Endothelial cell of umbilical vein (primary cell): Measurements from ENCODE around the gene COL13A1. TPM values are rescaled to one million over a fixed set of nuclear protein-coding genes. Genes with fewer than 3 reads are reported as not detected.

Source experiments
- BruUV-seq: library from RNA; stranded (reverse); fragments of 400-500 nt; replicated peaks from 2 replicates; lab custom pipeline; 2021; lab: Mats Ljungman, UMichigan
- CTCF ChIA-PET: fragments of 300-600, 350-600 bp; sonication (Branson Sonifier 250); formaldehyde crosslinking; loops from one replicate; lab custom pipeline; 2021; ENCODE audit warnings: antibody characterized with exemption, inconsistent platforms; lab: Charles Lee
- POLR2A ChIA-PET: fragments of 300-600, 350-600 bp; sonication (Branson Sonifier 250); formaldehyde crosslinking; loops from one replicate; lab custom pipeline; 2021; ENCODE audit warnings: antibody characterized with exemption, inconsistent platforms; lab: Charles Lee
- DNase-seq: peaks from one replicate; pipeline ENCODE4 v3.0.0-alpha.2; 2011; ENCODE audit warnings: low read depth, low spot score
- FAIRE-seq: peaks from 2 replicates; lab custom pipeline; 2011; peaks lifted over from hg19 to GRCh38; lab: Jason Lieb, UNC
- H2AFZ ChIP-seq: 2 replicates; pipeline ENCODE4 v1.6.0; 2012; ENCODE audit warnings: low read depth, low read length, control low read depth, inconsistent platforms
- H3K27ac ChIP-seq: 2 replicates; pipeline ENCODE4 v1.5.1; 2011; ENCODE audit warnings: low read depth, mild to moderate bottlenecking, control low read depth, low read length, moderate library complexity; ENCODE audit not compliant: insufficient read depth
- H3K27me3 ChIP-seq, 2 experiments: 2 replicates each; pipeline versions ENCODE4 v1.6.0 to v1.6.1; 2011; ENCODE audit warnings: low read length in 2 of 2, mixed read lengths in 1 of 2; ENCODE audit not compliant: control insufficient read depth in 2 of 2, insufficient read depth in 2 of 2
- H3K36me3 ChIP-seq, 2 experiments: 2 replicates in 1 of 2; 3 replicates in 1 of 2; pipeline ENCODE4 v1.5.1; 2011; ENCODE audit warnings: low read length in 2 of 2, mild to moderate bottlenecking in 1 of 2, moderate library complexity in 1 of 2; ENCODE audit not compliant: control insufficient read depth in 2 of 2, insufficient read depth in 2 of 2; ENCODE audit errors: extremely low read depth in 1 of 2
- H3K4me1 ChIP-seq: 3 replicates; pipeline ENCODE4 v1.5.1; 2011; ENCODE audit warnings: mild to moderate bottlenecking, low read length; ENCODE audit not compliant: control insufficient read depth, insufficient read depth; ENCODE audit errors: extremely low read depth
- H3K4me2 ChIP-seq: 2 replicates; pipeline ENCODE4 v1.6.1; 2011; ENCODE audit warnings: low read length, control low read depth, mixed read lengths; ENCODE audit not compliant: insufficient read depth
- H3K4me3 ChIP-seq, 3 experiments: fragments of 200-600 bp in 1 of 3; sonication (generic), shearing (Covaris generic) in 1 of 3; replicated peaks in 1 of 3; 2 replicates each; pipeline ENCODE4 v1.5.1; 2011 to 2016; ENCODE audit warnings: control low read depth in 3 of 3, low read length in 3 of 3, mild to moderate bottlenecking in 2 of 3, inconsistent platforms in 1 of 3, low read depth in 1 of 3, moderate library complexity in 1 of 3; ENCODE audit not compliant: insufficient read depth in 1 of 3
- H3K79me2 ChIP-seq: 2 replicates; pipeline ENCODE4 v1.6.0; 2012; ENCODE audit warnings: low read length, inconsistent platforms; ENCODE audit not compliant: control insufficient read depth, insufficient read depth
- H3K9ac ChIP-seq: replicated peaks from 2 replicates; pipeline ENCODE3; 2011; ENCODE audit warnings: low read length, control low read depth; ENCODE audit not compliant: insufficient read depth; ENCODE audit errors: extremely low read depth
- H3K9me1 ChIP-seq: replicated peaks from 3 replicates; pipeline ENCODE4 v1.6.0; 2011; ENCODE audit warnings: mild to moderate bottlenecking, low read length; ENCODE audit not compliant: control insufficient read depth, insufficient read depth; ENCODE audit errors: extremely low read depth
- H3K9me3 ChIP-seq: replicated peaks from 2 replicates; pipeline ENCODE4 v1.5.1; 2012; ENCODE audit warnings: low read length, inconsistent platforms; ENCODE audit not compliant: control insufficient read depth, insufficient read depth
- H4K20me1 ChIP-seq: replicated peaks from 2 replicates; pipeline ENCODE3; 2011; ENCODE audit warnings: mild to moderate bottlenecking, low read length; ENCODE audit not compliant: control insufficient read depth, insufficient read depth; ENCODE audit errors: extremely low read depth
- EZH2 ChIP-seq: IDR thresholded peaks from 2 replicates; pipeline ENCODE4 v1.6.1; 2012; ENCODE audit warnings: borderline replicate concordance, low read depth, mild to moderate bottlenecking, moderate library complexity, low read length, inconsistent platforms; ENCODE audit not compliant: severe bottlenecking
- FOS ChIP-seq: IDR thresholded peaks from 2 replicates; pipeline ENCODE4 v1.6.1; 2011; ENCODE audit warnings: mild to moderate bottlenecking, low read length, moderate library complexity, borderline replicate concordance; ENCODE audit not compliant: insufficient read depth
- GATA2 ChIP-seq: IDR thresholded peaks from 2 replicates; pipeline ENCODE4 v1.7.0; 2011; ENCODE audit warnings: low read depth, mild to moderate bottlenecking, moderate library complexity, mixed read lengths, low read length; ENCODE audit not compliant: insufficient read length, insufficient read depth
- JUN ChIP-seq: IDR thresholded peaks from 2 replicates; pipeline ENCODE4 v1.6.1; 2011; ENCODE audit warnings: borderline replicate concordance, low read depth; ENCODE audit not compliant: insufficient read length, insufficient read depth
- MAX ChIP-seq: IDR thresholded peaks from 2 replicates; pipeline ENCODE4 v1.6.1; 2011; ENCODE audit not compliant: insufficient read depth, insufficient read length
- MYC ChIP-seq: IDR thresholded peaks from one replicate; pipeline ENCODE4 v1.6.1; 2011; ENCODE audit warnings: mild to moderate bottlenecking, low read depth, low read length
- POLR2A ChIP-seq: IDR thresholded peaks from 2 replicates; pipeline ENCODE4 v1.6.1; 2012; ENCODE audit warnings: low read depth, mild to moderate bottlenecking, control low read depth, low read length
- POLR2AphosphoS5 ChIP-seq: IDR thresholded peaks from 2 replicates; pipeline ENCODE4 v1.6.1; 2012; ENCODE audit warnings: low read depth, mild to moderate bottlenecking, control low read depth, low read length, moderate library complexity; ENCODE audit not compliant: insufficient read depth
- dilution Hi-C: fragments of 300-500 bp; cut with MboI; formaldehyde crosslinking; loops from one replicate; pipeline ENCODE4 v1.15.0; 2019; ENCODE audit warnings: low sequenced_read_pairs; ENCODE audit not compliant: extremely low pct_ligation_motif_present
- intact Hi-C: fragments of 100-400 bp; cut with micrococcal nuclease; formaldehyde crosslinking; loops from one replicate; pipeline ENCODE4 v1.10.0; 2022
- polyA plus RNA-seq, 4 experiments: library from polyadenylated mRNA; depleted of rRNA in 3 of 4; stranded (reverse) in 3 of 4; unstranded in 1 of 4; fragments of >200 nt; gene quantifications; 2 replicates each; pipeline versions ENCODE4 v1.2.1 to v1.2.3, GENCODE V29; 2011 to 2012; ENCODE audit warnings: missing spikeins in 1 of 4
- total RNA-seq: library from RNA; stranded (reverse); gene quantifications from 2 replicates; pipeline ENCODE4 v1.2.3, GENCODE V29; 2021
- TF ChIP-seq, protein P1 (sequence below), 2 donors: IDR thresholded peaks; 1 replicate in 1 of 2; 2 replicates in 1 of 2; pipeline ENCODE4 v1.5.1; 2011; ENCODE audit warnings: low read length in 2 of 2, mild to moderate bottlenecking in 2 of 2, moderate library complexity in 2 of 2, control low read depth in 1 of 2, inconsistent platforms in 1 of 2, low read depth in 1 of 2; ENCODE audit not compliant: insufficient read depth in 1 of 2; ENCODE audit errors: extremely low read depth in 1 of 2

COL13A1 gene
- total and polyA plus RNA-seq, 2 donors (not counting 3 experiments of a cell fraction or from before 2014, with no cell fraction given) = 21.4 to 47.5 TPM

DNA sequence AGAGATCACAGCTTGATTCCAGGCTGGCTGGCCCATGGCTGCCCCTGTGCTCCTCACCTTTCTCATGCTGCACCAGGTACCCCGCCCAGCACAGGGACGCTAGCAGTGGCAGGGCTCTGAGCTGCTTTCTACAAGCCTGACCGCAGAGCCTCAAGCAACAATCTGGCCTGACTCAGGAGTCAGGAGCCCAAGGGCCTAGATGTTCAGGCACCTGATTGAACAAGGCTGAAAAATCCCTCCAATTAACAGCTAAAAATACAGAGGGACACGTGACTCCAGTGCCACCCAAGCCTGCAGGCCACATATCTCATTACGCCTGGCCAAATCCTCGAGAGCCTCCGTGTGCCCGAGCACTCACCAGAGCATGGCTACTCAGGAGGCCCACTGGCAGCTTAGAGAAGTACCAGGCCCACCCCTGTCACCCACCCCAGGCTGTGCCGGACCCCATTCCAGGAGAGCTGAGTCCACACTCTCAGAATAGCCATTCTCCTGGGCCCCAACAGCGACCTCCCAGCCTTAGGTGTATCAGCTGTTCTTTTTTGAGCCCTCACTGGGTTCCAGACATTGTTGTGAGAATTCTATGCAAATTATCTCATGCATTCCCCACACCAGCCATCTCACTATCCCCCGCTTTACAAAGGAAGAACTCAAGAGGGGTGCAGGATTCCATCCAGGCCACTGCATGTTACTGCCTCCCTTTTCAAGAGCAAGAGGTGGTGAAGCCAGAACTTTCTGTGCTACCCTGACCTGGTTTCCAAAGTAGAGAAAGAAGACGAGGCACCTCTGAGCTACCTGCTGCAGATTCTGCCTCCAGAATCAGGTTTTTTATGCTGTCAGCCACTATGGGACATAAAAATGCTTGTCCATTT is 98.3 kb downstream of the COL13A1 start:
- DNase-seq = no peak
- dilution Hi-C loops (no loop called here), intact Hi-C loops (no loop called here)
- H3K4me1 ChIP-seq = peaks cover 11% of the 10 kb centered on the region
- CTCF ChIA-PET = interaction anchor here (1.1 to 3.9 kb wide), 12 partner anchors 9 to 112 kb away, joined by 3 to 66 read pairs (median 10); no protein-coding TSS in a partner anchor
- H2AFZ ChIP-seq = no peak overlapping the region
- H3K79me2 ChIP-seq = no peaks in the 10 kb centered on the region
- no peaks in the 10 kb centered on the region for H3K27me3 ChIP-seq
- TF ChIP-seq EZH2 = no peak
- no peak for TF ChIP-seq FOS
- TF ChIP-seq MAX = no peak
- no peak for TF ChIP-seq MYC
- TF ChIP-seq JUN = no peak
- no peak for TF ChIP-seq GATA2
- TF ChIP-seq POLR2A = no peak
- TF ChIP-seq, protein P1, sequence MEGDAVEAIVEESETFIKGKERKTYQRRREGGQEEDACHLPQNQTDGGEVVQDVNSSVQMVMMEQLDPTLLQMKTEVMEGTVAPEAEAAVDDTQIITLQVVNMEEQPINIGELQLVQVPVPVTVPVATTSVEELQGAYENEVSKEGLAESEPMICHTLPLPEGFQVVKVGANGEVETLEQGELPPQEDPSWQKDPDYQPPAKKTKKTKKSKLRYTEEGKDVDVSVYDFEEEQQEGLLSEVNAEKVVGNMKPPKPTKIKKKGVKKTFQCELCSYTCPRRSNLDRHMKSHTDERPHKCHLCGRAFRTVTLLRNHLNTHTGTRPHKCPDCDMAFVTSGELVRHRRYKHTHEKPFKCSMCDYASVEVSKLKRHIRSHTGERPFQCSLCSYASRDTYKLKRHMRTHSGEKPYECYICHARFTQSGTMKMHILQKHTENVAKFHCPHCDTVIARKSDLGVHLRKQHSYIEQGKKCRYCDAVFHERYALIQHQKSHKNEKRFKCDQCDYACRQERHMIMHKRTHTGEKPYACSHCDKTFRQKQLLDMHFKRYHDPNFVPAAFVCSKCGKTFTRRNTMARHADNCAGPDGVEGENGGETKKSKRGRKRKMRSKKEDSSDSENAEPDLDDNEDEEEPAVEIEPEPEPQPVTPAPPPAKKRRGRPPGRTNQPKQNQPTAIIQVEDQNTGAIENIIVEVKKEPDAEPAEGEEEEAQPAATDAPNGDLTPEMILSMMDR (IDR thresholded peaks at IDR 0.05; ENCODE audit: extremely low read depth in 1 of 2, insufficient read depth in 1 of 2, low read depth in 1 of 2, low read length in 2 of 2) = no peak
- no peak for TF ChIP-seq POLR2AphosphoS5
- H3K4me2 ChIP-seq = no peak overlapping the region
- no peak overlapping the region for H3K4me3 ChIP-seq
- no peak overlapping the region for H3K9ac ChIP-seq
- H3K36me3 ChIP-seq = no peaks in the 10 kb centered on the region
- H4K20me1 ChIP-seq = no peaks in the 10 kb centered on the region
- no peak for FAIRE-seq
- H3K9me3 ChIP-seq = no peaks in the 10 kb centered on the region
- no TSS peak for BruUV-seq
- H3K9me1 ChIP-seq = no peaks in the 10 kb centered on the region
- POLR2A ChIA-PET = no interaction called here
- H3K27ac ChIP-seq = no peak overlapping the region
